A172 (cell line): ENCODE results near the gene MEGF10. TPM values are rescaled to one million over a fixed set of nuclear protein-coding genes. Genes with fewer than 3 reads are reported as not detected.

Experiments used
- DNase-seq: peaks from one replicate; pipeline ENCODE4 v3.0.0-alpha.2; 2015; ENCODE audit warnings: low spot score
- total RNA-seq: library from RNA; depleted of rRNA; stranded (reverse); fragments of >200 nt; shearing (Covaris generic); gene quantifications from 2 replicates; pipeline ENCODE4 v1.2.3, GENCODE V29; 2014

The MEGF10 gene
- total RNA-seq, 1 experiment from 2014 or later = 0.02 TPM

GRCh38 chr5:127367946-127368465 lies 77.4 kb downstream of the MEGF10 start:
- DNase-seq = no peak

- DNase-seq = no peak
Observed at GRCh38 chr5:127369796-127370195, 79.2 kb downstream of the MEGF10 start.

- DNase-seq = no peak
Observed at GRCh38 chr5:127370631-127371030, 80.0 kb downstream of the MEGF10 start.

- DNase-seq = no peak
Observed at GRCh38 chr5:127373858-127374491, 83.4 kb downstream of the MEGF10 start.

DNA sequence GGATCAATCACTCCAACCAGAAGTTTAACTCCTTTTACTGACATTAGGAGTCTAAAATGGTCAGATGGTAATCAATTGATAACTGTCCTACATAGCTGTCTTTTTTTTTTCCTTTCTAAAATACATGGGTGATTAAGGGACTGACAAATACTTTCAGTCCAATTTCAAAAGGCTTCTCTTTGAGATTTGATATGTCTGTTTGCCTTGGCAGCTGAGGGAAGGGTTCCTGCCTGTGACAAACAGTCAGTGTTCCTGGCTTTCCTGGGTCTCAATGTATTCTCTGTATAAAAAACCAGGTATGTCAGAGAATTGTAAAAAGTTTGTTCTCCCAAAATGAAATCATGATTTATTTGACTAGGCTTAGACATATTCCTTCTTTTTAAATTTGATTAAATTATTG lies 84.5 kb downstream of the MEGF10 start:
- no peak for DNase-seq

- no peak for DNase-seq
Observed at GRCh38 chr5:127375544-127376091, 85.0 kb downstream of the MEGF10 start.

- DNase-seq = no peak
Observed at GRCh38 chr5:127377651-127378050, 87.1 kb downstream of the MEGF10 start.

DNA sequence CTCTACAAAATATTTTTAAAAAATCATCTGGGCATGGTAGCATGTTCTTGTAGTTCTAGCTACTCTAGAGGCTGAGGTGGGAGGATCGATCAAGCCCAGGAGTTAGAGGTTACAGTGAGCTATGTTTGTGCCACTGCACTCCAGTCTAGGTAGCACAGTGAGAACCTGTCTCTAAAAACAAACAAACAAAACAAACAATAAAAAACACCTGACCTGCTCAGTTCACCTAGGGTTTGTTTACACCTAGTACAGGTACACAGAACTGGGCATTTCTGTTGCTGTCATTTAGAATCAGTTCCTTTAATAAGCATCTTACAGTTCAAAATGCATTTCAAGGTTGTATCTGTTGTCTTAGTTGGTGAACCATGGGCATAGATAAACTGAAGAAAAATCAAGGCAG lies 95.3 kb downstream of the MEGF10 start:
- no peak for DNase-seq

- DNase-seq = no peak
Observed at GRCh38 chr5:127386557-127386956, 96.0 kb downstream of the MEGF10 start.

DNA sequence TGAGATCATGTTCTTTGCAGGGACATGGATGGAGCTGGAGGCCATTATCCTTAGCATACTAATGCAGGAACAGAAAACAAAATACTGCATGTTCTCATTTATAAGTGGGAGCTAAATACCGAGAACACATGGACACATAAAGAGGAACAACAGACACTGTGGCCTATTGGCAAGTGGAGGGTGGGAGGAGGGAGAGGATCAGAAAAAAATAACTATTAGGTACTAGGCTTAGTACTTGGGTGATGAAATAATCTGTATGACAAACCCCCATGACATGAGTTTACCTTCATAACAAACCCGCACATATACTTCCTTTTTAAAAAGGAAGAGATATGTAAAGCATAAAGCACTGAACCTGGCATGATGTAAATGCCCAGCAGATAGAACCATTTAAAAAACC lies 99.0 kb downstream of the MEGF10 start:
- DNase-seq = no peak

- peak; percentile 9 for DNase-seq
Observed at GRCh38 chr5:127392762-127393161, 102.2 kb downstream of the MEGF10 start.

- DNase-seq = no peak
Observed at GRCh38 chr5:127396490-127397155, 106.0 kb downstream of the MEGF10 start.

- no peak for DNase-seq
Observed at GRCh38 chr5:127398508-127398907, 107.9 kb downstream of the MEGF10 start.

GRCh38 chr5:127399068-127399467 lies 108.5 kb downstream of the MEGF10 start:
- DNase-seq = no peak

DNA sequence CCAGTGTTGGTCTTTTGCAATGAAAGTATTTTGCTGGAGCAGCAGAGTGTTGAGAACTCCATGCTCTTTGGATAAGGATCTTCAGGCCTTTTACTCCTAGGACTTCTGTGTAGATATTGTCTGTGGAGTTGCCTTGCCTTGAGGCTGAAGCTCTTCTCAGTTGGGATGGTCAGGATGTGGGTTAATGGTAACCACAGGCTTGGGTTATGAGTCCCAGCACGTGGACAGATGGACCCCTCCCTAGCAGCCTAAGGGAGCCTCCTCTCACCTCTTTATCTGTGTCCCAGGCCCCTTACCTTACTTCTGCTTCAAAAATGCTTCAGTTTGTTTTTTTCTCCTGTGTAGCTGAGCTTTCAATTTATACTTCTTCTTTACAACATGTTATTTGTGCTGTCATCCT lies 109.9 kb downstream of the MEGF10 start:
- DNase-seq = no peak

DNA sequence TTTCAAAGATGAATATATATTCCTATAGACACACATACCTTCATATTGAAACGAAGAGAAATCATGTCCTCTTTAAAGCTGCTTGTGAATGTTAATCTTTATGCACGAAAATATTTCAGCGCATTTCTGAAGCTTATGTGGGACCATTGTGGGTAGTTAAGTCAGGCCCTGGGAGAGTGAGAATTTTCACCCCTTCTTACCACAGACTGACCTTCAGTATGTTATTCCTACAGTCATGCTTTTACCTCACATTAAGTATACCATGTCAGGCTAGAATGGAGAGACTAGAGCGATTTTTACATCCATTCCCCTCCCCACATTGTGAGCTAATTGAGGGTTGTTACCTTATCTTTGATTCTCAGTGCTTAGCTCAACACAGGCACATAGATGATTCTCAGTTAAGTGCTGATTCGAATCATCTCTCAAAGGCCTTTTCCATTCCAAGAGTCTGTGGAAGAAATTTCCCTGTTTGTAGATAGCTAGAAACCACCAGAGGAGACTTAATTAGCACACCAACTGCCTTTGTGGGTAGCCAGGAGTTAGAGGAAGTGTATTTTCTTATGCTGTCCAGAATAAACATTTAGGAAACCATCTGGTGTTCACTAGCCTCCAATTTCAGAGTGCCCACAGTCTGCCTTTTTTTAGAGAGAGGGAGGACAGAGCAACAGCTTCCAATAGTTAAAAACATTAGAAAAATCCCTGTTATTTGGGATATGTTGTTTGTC lies 110.5 kb downstream of the MEGF10 start:
- no peak for DNase-seq

- DNase-seq = no peak
Observed at GRCh38 chr5:127402361-127402760, 111.8 kb downstream of the MEGF10 start.

DNA sequence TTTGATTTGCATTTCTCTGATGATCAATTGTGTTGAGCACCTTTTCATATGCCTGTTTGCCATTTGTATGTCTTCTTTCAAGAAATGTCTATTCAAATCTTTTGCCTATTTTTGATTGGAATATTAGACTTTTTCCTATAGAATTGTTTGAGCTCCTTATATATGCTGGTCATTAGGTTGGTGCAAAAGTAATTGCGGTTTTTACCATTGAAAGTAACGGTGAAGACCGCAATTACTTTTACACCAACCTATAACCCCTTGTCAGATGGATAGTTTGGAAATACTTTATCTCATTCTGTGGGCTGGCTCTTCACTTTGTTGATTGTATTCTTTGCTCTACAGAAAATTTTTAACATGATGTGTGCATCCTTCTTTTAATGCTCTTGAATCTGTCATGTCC lies 113.6 kb downstream of the MEGF10 start:
- no peak for DNase-seq

GRCh38 chr5:127406326-127407121 lies 115.9 kb downstream of the MEGF10 start:
- no peak for DNase-seq

DNA sequence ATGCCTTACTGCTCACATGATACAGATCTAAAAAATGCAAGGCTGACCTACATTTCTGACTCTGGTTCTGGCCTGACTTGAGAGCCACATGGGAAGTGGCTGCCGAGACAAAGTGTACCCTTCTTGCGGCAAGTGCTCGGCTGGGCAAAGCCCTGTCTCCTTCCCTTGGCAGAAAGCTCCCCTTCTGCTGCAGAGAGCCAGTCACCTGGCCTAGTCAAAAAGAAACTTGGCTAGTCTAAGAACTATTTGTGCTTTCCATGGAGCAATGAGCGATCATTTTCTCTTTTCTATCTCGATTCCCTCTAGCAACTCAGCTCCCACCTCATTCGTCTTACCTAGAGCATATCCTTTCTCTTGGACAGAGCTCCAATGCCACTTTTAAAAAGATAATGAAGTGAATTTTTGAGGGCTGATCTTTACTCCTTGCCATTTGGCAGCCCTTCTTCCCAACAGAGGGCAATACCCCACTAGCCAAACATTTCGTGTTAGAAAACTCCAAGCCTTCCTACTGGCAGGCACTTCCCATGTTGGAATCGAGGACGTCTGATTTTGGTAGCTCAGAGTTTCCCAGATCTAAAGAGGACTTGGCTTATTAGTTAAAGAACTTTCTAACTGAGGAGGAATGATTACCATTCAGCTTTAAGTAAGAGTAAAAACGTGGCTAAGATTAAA lies 118.8 kb downstream of the MEGF10 start:
- no peak for DNase-seq
